Activated CD8-positive, alpha-beta memory T cell treated with anti-CD3 and anti-CD28 coated beads, Interleukin-2, amount 50 U/mL, for 48 hours (primary cell): ENCODE data around the gene SDC1.
"Not testable (repeated sequence)": the region's sequence is repeated elsewhere in the genome, so short reads cannot be mapped to it uniquely, and the experiment has no call there.

Source experiments
- DNase-seq: peaks from one replicate; pipeline ENCODE4 v3.0.0-alpha.2; 2020

SDC1 gene

DNA sequence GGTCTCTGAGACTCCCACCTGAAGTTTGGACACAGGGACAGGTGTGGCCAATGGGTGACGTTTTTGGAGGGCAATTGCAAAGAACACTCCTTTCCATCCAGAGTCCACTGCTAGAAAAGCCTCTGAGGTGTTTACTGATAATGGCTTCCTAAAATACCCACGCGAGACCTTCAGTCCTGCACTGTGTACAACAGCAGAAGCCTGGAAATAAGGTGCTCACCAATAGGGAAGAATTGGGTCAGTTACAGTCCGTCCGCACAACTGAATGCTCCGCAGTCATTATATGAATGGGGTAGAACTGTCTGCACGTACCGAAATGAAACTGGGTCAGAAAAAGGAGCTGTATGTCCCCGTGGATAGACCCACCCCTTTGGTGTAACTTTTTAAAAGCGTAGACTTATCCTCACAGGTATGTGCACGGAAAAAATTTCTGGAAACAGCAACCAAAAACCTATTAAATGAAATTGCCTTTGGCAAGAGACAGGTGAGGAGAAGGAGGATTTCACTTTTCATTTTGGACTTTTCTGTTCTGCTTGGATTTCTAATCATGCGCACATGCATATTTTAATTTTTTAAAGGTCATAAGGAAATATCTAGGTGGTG lies 29.4 kb downstream of the SDC1 start:
- DNase-seq: no peak

DNA sequence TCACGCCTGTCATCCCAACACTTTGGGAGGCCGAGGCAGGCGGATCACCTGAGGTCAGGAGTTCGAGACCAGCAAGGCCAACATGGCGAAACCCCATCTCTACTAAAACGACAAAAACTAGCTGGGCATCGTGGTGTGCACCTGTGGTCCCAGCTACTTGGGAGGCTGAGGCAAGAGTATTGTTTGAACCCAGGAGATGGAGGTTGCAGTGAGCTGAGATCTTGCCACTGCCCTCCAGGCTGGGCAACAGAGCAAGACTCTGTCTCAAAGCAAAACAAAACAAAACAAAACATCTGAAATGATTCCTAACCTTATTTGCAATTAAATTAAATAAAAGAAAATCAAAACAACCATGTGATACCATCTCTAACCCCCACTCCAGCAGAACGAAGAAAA lies 29.9 kb downstream of the SDC1 start:
- not testable (repeated sequence) for DNase-seq

DNA sequence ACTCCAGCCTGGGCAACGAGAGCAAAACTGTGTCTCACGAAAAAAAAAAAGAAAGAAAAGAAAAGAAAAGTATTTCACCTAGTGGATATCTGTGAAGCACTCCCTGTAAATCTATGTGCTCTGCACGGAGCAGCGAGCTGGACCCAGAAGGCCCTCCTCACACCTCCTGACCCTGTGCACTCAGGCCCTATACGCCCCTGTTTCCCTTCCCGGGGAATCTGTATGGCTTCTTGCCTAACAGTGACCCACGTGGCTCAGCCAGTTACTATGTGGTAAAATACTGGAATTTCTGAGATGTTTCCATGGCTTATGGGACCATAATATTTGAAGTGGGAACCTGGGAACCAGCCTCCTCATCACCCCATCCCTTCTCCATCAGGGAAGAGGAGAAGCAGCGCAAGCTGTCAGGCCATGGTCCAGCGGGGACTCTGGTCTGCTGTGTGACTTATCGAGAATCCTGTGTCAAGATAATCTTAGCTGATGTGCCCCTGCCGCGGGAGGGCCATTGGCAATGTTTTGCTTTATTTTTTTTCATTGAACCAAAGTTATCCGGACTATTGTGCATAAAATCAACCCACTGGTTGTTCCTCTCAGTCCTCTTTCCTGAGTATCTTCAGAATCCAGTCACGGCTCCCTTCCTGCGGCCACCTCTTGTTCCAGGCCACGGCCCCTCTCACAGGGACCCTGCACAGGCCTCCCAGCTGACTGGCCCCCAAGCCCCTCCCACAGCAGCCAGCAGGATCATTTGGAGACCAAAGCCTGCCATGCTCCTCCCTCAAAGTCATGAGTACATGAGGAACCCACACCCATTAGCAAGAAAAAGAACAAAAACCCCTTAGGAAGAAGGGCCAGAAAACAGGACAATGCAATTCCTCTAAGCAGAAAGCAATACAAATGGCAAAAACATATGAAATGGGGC lies 30.6 kb downstream of the SDC1 start:
- DNase-seq: no peak

DNA sequence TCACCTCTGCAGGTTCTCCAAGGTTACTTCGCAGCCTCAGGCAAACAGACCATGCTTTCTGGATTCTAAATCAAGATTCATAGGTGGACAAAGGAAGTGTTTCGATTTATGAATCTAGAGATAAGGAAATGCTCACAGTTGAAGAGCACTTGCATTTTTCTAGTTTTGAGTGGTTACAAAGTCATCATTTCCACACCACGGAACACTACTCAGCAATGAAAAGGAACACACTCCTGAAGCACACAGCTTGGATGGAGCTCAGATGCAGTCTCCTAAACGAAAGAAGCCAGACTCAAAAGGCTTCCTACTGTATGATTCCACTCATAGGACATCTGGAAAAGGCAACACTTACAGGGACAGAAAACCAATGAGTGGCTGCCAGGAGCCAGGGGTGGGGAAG lies 31.7 kb downstream of the SDC1 start:
- DNase-seq: no peak

DNA sequence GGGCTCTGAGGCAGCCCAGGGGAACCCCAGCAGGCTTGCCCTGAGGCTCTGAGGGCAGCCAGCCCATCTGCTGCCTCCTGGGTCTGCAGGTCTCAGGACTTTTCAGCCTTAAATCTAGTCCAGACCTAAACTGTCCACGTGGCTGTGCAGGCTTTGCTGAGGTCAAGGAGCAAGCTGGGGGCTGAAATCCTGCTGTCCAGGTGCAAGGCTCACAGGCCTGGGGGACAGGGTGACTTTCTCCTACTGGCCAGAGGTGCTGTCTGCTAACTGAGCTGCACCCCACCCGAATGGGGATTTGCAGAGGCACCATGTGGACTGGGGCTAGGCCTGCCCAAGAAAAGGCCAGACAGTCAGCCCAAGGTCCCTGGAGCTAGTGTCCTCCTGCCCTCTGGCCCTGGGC lies 32.1 kb downstream of the SDC1 start:
- no peak for DNase-seq

DNA sequence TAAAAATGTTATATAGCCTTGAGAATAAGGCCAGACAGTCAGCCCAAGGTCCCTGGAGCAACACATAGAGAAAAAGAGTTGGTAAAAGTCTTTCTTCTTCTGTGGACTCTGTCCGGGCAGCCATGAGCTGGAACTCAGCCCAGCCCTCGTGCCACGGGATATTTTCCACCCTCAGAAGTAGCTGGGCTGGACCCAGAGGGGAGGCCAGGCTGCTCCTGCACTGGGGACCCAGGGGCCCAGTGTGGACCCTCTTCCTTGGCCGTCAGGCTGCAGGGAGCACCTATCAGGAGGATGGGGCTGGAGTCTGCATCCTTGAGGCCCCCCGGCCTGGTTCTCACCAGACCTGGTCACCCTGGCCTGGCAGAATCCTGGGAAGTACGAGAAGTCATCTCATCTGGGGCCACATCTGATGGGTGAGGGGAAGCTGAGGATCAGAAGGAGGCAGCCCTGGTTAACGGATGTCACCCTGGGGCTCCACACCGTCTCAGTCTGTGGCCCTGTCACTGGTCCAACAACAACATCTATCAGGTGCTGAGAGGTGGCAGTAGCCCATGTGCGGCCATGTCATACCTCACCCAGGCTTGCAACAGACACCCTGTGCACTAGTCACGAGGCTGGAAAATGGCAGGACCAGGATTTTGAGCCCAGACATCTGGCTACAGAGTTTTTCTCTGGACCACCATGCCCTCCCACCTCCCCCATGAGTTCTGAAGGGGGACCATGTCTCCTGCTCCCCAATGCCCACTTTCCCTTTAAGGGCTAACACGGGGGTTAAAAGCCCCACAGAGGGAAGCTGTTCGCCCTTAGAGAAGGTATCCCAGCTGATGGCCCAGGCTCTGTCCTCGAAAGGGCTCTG lies 33.0 kb downstream of the SDC1 start:
- DNase-seq: no peak

DNA sequence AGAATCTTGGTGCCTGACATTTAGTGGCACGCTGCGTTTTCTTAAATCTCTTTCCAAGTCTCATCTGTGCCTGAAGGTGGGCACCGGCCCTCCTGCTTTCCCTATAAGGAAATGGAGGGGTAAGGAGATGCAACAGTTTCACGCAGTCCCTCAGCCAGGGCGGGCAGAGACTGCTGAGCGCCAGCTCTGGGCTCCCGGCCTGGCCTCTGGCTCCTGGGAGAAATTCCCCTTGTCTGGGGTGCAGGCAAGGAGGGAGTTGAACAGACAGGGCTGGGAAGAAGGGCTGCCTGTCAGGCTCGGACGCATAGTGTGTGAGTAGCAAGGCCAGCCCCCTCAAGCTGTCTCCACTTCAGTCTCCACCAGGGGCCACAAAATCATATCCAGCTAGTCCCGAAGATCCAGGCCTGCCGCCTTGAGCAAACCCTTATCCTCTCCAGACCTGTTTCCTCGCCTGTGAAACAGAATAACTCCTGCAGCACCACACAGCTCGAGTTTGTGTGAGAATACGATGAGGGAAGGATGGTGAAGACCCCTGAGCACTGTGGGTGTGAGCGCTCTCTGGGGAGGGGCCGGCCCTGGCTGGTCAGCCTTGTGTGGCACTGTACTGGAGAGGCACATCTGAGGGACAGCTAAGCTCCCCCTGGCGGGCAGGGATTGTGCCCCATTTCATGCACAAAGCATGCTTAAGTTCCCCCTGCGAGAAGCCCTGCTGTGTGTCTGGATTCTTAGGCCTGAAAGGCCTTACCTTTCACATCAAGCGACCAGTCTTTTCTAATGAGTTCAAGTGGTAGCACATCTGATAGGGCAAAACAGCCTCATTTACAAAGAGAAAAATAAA lies 33.8 kb downstream of the SDC1 start:
- DNase-seq: no peak

DNA sequence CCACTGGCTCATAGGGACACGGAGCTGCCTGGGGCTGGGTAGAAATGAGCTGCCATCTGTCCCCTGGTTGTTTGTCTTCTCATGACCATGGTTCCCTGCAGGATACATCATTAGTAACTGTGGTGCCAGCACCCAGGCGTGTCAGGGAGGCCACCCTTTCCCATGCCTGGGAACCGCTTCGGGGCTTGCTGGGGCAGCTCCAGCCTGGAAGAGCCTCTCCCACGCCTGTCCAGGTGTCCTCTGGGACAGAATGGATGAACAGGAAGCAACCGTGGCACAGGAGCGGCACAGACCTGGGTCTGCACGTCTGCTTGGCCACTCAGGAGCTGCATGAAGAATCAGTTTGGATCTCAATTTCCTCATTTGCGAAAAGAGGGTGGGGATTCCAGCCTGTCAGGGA lies 34.8 kb downstream of the SDC1 start:
- no peak for DNase-seq

DNA sequence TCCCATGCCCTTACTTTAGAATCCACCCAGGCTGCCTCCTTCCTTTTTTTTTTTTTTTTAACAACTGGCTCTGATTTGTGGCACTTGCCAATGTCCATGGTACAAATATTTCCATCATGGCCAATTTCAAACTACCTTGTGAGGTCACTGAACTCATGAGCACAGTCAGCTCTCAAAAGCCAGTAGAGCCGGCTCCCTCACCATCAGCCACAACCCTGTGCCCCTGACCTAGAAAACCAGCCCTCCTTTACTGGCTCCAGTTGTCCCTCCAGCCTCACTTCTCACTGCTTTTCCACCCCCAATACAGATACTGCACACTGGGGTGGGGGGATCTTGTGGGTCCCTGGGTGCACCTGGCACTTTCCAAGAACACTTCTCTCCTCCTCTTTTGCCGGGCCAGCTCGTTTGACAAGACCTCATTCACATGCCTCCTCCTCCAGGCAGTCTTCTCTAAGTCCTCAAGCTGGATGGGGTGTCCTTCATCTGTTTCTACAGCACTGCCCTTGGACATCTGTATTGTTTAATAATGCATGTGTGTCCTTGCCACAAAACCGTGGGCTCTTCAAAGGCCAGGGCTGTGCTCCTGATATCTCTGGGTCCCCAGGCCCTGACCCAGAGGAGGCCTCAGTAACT lies 35.5 kb downstream of the SDC1 start:
- no peak for DNase-seq

DNA sequence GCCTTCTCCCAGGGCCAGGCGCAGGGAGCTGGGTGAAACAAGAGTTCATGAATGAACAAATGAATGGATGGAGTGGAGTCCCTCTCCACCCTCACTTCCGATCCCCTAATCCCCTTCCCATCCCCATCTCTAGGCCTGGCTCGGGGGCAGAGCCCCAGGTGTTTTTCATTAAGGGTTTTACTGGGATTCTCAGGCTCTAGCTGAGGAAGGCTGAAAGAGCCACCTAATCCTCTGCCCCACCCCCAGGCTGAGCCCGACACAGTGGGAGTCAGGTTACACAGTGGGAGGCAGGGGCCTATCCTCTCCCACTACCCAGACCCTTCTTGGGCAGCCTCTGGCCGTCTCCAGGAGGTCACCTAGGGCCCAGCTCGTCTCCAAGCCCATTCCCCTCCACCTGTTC lies 36.1 kb downstream of the SDC1 start:
- DNase-seq: no peak

DNA sequence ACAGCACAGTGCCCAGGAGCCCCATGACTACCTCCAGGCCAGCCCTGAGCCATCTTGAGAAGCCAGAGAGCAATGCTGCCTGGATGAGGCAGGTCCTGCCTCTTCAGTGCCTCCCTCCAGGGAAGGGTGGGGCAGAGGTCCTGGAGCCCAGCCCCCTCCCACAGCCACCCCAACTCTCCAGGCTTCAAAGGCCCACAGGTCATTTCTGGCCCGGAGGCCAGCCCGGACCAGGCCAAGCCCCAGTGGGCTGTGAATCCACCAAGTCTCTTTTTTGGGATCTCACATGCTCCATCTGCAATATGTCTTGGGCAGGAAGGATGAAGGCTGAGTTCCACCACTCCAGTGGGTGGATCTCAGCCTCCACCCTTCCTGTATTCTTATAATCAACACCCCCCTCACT lies 36.7 kb downstream of the SDC1 start:
- DNase-seq: no peak

DNA sequence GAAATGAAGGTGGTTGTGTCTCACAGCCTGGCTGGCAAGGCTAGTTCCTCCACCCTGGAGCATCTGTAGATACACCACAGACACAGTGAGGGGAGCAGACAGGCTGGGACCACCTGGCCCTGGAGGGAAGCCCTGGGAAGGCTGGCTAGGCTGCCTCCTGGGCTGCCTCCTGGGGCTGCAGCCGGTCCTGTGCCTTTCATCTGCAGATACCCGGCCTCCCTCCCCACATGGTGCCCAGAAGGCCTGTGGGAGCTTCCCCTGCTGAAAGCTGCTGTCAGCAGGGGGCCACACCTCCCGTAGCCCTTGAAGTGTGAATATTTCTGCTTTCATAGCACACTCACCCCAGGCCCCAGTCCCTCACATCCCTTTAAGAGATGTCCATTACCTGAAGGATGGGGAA lies 37.6 kb downstream of the SDC1 start:
- no peak for DNase-seq

DNA sequence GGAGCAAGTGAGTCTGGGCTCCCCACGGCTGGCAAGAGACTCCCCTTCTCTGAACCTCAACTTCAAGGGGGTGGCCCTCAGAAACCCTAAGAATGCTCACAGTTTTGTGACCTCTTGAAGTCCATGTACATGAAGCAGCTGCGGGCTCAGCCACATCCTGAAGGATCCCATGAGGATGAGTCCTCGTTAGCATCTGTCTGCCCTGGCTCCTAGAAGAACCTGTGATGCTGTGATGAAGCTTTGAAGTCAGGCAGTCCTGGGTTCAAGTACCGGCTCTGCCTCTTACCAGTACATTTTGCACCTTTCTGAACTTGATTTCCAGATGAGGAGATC lies 38.1 kb downstream of the SDC1 start:
- no peak for DNase-seq

DNA sequence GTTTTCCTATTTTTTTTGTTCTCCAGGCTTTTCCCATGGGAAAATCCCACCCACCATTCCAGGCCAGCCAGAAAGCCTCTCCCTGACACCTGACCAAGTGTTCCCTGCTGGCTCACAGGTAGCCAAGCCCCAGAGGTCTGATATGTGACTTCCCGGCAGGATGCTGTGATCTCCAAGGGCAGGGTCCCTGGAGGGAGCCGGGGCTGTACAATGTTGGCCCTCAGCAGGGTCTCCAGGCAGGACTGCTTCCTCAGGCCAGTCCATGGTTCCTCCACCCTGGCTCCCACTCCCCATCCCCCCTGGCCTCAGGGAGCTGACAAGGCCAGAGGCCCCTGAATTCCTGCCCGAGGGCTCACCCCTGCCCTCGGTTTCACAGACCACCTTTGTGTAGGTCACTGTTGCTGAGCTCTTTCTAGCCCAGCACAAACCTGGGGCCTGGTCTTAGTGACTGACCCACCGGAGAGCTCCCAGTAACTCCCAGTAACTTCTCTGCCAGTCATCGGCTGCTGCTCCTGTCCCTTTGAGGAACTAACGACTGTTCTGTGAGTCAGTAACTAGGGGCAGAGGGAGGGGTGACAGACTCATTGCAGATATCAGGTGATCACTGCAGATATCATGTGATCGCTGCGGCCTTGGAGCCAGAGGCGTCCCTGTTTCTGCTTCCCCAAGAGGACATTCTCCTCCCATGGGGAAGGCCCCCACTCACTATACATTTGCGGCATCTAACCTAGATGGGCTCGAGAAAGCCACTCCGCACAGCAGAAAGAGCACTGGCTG lies 38.7 kb downstream of the SDC1 start:
- no peak for DNase-seq

DNA sequence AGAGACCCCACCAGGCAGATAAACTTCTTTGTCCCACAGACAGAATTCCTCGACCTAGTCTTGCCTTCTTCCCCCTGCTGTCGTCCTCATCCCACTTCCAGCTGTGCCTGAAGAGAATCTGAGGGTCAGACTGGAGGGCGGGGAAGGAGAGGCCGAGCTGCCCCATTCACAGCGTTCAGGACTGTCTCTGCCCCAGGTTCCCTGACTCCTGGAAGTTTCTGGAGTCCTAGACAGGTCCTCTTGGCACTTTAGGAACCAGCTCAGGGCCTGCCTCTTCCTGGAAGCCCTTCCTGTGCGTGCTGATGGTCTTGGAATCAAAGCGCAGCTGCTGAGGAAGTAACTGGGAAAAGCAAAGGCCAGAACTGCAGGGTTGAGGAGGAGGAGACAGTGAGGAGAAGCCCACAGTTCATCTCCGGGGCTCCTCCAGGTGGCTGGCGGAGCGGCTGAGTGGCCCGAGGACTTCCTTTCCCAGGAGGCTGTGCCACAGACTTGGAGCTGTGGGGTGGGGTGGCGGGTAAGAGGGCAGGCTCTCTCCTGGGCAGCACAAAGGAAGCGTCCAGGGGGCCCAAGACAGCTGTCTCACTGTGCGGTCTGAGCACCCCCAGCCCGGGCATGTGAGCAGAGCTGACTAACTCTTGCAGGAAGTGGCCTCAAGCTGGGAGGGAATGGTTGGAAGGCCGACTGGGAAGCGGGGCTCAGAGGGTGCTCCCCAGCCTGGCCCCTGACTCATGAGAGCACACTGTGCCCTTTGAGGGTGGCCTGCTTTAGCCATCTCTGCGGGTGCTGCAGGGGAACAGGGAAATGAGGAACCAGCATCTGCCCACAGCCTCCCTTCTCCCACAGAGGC lies 39.5 kb downstream of the SDC1 start:
- no peak for DNase-seq

DNA sequence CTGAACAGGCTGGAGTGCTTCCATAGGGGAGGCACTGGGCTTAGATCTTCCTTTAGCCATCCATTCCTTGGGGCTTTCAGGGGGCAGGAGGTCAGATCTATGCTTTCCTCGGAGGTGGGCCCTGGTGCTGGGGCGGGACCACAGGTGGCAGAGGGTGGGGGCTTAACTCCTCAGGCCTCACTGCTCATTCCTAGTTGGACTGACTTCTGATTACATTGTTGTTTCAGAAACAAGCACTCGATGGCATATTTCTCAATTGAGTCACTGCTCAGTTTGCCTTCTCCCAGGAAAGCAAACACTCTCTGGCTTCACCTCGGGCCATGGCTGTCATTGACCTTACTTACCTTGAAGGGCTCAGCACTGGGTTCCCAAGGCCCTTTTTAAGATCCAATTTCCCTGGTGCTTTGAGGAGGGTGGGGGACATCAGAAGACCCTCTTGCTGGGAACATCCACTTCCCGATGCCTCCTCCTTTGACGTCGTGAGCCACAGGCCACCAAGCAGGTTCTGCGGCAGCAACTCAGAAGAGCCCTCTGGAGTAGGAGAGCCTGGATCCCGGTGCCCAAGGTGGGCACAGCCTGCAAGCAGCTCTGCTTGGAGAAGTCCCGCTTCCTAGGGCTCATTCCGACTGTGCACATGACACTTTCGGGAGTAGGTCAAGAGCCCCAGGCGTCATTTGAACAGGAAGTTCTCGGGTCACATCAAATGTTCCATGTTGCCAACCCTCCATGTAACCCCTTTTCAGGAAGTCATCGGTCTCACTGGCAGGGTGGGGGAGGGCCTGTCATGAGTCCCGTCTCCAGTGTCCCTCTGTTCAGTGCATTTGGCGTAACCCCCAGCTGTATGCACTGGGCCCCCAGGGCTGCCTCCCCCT lies 40.6 kb downstream of the SDC1 start:
- DNase-seq: no peak

DNA sequence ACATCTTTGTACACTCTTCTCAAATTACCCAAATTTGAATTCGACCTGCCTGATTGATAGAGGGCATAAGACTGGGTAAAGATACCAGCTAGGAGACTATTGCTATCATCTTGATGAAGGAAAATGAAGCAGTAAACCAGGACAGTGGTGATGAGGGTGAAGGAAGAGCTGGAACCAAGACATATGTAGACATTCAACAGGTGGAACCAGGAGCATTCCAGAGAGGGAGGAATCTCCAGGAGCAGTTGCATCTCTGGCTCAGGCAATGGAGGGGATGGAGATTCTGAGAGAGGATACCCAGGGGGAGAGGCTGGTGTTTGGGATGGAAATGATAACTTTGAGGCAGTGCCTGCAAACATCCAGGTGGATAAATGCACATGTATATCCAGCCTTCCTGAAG lies 41.6 kb downstream of the SDC1 start:
- no peak for DNase-seq

DNA sequence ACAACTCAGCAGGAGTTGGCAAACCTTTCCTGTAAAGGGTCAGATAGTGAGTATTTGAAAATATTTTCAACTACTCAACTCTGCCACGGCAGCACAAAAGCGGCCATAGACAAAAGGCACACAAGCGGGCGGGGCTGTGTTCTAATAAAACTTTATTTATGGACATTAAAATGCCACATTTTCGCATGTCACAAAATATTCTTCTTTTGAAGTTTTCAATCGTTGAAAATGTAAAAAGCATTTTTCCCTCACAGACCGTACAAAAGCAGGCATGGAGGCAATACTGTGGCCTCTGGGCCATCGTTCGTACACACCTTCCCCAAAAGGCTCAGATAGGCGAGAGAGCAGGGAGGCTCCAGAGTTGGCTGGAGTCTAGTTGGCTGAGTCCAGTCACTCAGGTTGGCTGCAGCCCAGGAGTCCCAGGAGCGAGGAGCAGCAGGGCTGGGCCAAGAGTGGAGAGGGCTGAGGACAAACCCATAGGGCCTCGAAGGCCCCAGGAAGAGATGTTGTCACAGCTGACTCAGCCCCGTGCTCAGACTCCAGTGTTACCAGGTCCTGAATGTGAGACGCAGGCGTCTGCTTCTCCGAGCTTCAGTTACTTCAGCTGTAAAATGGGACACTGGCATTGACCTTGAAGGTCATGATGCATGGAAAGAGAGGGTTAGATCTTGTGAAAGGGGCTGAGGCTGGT lies 42.5 kb downstream of the SDC1 start:
- DNase-seq: no peak

DNA sequence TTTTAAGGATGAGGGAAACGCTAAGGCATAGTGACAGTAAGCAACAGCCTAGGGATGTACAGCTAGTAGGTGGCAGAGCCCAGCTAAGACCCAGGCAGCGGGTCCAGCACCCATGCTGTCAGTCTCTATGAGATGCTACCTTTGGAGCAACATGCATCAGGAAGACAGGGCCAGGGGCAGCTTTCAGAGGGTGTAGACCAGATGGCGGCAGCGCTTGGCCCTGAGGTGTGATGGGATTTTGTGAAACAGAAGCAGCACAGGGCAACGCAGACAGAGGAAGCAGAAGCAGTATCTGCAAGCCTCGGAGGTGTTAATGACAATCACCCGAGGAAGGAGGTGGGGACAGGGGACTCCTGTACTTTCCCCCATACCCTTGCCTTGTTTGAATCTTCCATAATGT lies 43.2 kb downstream of the SDC1 start:
- no peak for DNase-seq
